WTC11 (cell line): Measurements from ENCODE around the gene TCHP.

Source experiments
- ATF3 ChIP-seq: sonication (generic); formaldehyde crosslinking; conservative IDR thresholded peaks from 2 replicates; pipeline ENCODE4 v1.8.1; 2022; ENCODE audit warnings: mild to moderate bottlenecking, missing genetic modification reagents
- CDX4 ChIP-seq: fragments of 250-450 bp; sonication (Bioruptor Pico); IDR thresholded peaks from 2 replicates; pipeline ENCODE4 v1.9.0; 2021; ENCODE audit warnings: moderate library complexity, mild to moderate bottlenecking, inconsistent platforms, borderline replicate concordance
- CREB1 ChIP-seq: sonication (generic); formaldehyde crosslinking; IDR thresholded peaks from 2 replicates; pipeline ENCODE4 v1.8.0; 2023; ENCODE audit warnings: mild to moderate bottlenecking, missing genetic modification reagents
- E2F4 ChIP-seq: sonication (generic); formaldehyde crosslinking; IDR thresholded peaks from 2 replicates; pipeline ENCODE4 v1.8.1; 2022; ENCODE audit warnings: low read depth, mild to moderate bottlenecking, moderate library complexity, missing genetic modification reagents, borderline replicate concordance
- PREB ChIP-seq: sonication (generic); formaldehyde crosslinking; IDR thresholded peaks from 2 replicates; pipeline ENCODE4 v1.8.1; 2022; ENCODE audit warnings: mild to moderate bottlenecking, missing genetic modification reagents, moderate library complexity, borderline replicate concordance
- RELA ChIP-seq: sonication (generic); formaldehyde crosslinking; IDR thresholded peaks from 2 replicates; pipeline ENCODE4 v1.8.1; 2022; ENCODE audit warnings: missing genetic modification reagents, mild to moderate bottlenecking, borderline replicate concordance
- SMAD4 ChIP-seq: sonication (generic); formaldehyde crosslinking; IDR thresholded peaks from 2 replicates; pipeline ENCODE4 v1.8.0; 2022; ENCODE audit warnings: mild to moderate bottlenecking, missing genetic modification reagents
- STAT6 ChIP-seq: sonication (generic); formaldehyde crosslinking; conservative IDR thresholded peaks from 2 replicates; pipeline ENCODE4 v1.8.1; 2023; ENCODE audit warnings: mild to moderate bottlenecking, low read depth, missing genetic modification reagents, moderate library complexity
- ZMAT4 ChIP-seq: fragments of 250-450 bp; sonication (Bioruptor Pico); IDR thresholded peaks from 2 replicates; pipeline ENCODE4 v1.9.0; 2021; ENCODE audit warnings: mild to moderate bottlenecking
- TF ChIP-seq, protein P1 (sequence below): fragments of 200-600 bp; IDR thresholded peaks from 2 replicates; pipeline ENCODE4 v1.8.0; 2022; ENCODE audit warnings: antibody characterized with exemption
- TF ChIP-seq, protein P2 (sequence below): sonication (generic); formaldehyde crosslinking; IDR thresholded peaks from 2 replicates; pipeline ENCODE4 v1.8.1; 2023; ENCODE audit warnings: mild to moderate bottlenecking, missing genetic modification reagents, moderate library complexity
- TF ChIP-seq, protein P3 (sequence below): sonication (generic); formaldehyde crosslinking; IDR thresholded peaks from 2 replicates; pipeline ENCODE4 v1.8.0; 2022; ENCODE audit warnings: mild to moderate bottlenecking, missing genetic modification reagents
- TF ChIP-seq, protein P4 (sequence below): fragments of 250-450 bp; sonication (Bioruptor Pico); conservative IDR thresholded peaks from 2 replicates; pipeline ENCODE4 v1.9.0; 2021; ENCODE audit warnings: mild to moderate bottlenecking

- no peak for TF ChIP-seq PREB (CRISPR knock-in tag)
- no peak for TF ChIP-seq E2F4
- no peak for TF ChIP-seq ZMAT4
- TF ChIP-seq CDX4 (CRISPR knock-in tag), result no peak
- TF ChIP-seq, protein P1, sequence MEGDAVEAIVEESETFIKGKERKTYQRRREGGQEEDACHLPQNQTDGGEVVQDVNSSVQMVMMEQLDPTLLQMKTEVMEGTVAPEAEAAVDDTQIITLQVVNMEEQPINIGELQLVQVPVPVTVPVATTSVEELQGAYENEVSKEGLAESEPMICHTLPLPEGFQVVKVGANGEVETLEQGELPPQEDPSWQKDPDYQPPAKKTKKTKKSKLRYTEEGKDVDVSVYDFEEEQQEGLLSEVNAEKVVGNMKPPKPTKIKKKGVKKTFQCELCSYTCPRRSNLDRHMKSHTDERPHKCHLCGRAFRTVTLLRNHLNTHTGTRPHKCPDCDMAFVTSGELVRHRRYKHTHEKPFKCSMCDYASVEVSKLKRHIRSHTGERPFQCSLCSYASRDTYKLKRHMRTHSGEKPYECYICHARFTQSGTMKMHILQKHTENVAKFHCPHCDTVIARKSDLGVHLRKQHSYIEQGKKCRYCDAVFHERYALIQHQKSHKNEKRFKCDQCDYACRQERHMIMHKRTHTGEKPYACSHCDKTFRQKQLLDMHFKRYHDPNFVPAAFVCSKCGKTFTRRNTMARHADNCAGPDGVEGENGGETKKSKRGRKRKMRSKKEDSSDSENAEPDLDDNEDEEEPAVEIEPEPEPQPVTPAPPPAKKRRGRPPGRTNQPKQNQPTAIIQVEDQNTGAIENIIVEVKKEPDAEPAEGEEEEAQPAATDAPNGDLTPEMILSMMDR, result no peak
- TF ChIP-seq, protein P2, sequence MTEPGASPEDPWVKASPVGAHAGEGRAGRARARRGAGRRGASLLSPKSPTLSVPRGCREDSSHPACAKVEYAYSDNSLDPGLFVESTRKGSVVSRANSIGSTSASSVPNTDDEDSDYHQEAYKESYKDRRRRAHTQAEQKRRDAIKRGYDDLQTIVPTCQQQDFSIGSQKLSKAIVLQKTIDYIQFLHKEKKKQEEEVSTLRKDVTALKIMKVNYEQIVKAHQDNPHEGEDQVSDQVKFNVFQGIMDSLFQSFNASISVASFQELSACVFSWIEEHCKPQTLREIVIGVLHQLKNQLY (CRISPR knock-in tag), result no peak
- TF ChIP-seq ATF3, result no peak
- no peak for TF ChIP-seq CREB1 (CRISPR knock-in tag)
- TF ChIP-seq STAT6 (CRISPR knock-in tag), result no peak
- TF ChIP-seq, protein P3, sequence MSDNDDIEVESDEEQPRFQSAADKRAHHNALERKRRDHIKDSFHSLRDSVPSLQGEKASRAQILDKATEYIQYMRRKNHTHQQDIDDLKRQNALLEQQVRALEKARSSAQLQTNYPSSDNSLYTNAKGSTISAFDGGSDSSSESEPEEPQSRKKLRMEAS (CRISPR knock-in tag), result no peak
- TF ChIP-seq, protein P4, sequence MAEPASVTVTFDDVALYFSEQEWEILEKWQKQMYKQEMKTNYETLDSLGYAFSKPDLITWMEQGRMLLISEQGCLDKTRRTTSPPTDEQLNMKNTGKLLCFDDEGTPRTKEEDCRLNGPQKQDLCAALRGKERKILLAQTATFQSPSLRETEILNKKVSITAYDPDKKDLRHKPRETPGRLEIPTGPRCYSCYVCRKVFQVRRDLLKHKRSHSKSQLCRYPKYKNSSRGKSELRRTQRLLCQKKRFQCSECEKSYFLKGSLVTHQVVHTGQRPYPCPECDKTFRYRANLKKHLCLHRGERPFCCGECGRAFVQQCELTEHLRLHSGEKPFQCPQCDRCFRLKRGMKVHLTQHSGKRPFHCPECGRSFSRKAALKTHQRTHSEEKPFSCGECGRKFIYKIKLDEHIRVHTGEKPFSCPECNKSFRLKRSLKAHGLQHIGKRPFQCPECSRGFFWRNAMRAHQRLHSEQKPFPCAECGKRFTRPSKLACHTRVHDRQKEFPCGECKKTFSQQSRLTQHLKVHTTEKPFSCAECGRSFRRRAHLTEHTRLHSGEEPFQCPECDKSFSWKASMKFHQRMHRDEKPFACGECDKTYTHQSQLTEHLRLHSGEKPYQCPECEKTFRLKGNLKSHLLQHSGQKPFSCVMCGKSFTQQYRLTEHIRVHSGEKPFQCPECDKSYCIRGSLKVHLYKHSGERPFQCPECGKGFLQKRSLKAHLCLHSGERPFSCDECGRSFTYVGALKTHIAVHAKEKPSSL (CRISPR knock-in tag), result no peak
- no peak for TF ChIP-seq SMAD4 (CRISPR knock-in tag)
- no peak for TF ChIP-seq RELA (CRISPR knock-in tag)
These were observed 11.7 kb upstream of the TCHP start for GRCh38 chr12:109888179-109889020.
